ENCODE measurements around the gene COL20A1. TPM values are rescaled to one million over a fixed set of nuclear protein-coding genes. Genes with fewer than 3 reads are reported as not detected.

COL20A1 gene
- total RNA-seq, 1 experiment from 2014 or later = 0.23 TPM

- Histone ChIP-seq H3K4me1 (ENCODE audit: control insufficient read depth, insufficient read depth, low read length) (no peaks in the 10 kb centered on the region; the same call in none of the 2 replicates), H3K27ac (ENCODE audit: low read length) (no peak overlapping the region), H3K9me3 (ENCODE audit: control insufficient read depth, insufficient read depth, low read depth, low read length) (no peaks in the 10 kb centered on the region), H3K27me3 (ENCODE audit: control insufficient read depth, insufficient read depth, low read length) (no peaks in the 10 kb centered on the region), H3K4me3 (ENCODE audit: low read depth in 2 of 2, low read length in 2 of 2) (no peak overlapping the region), H3K36me3 (ENCODE audit: control insufficient read depth, insufficient read depth, low read length) (no peaks in the 10 kb centered on the region)
- CTCF ChIA-PET = no interaction called here
- intact Hi-C loops (cut with micrococcal nuclease; ENCODE audit: unreplicated experiment) = no loop called here
- ATAC-seq (no peak), DNase-seq (ENCODE audit: low read depth, low spot score) (no peak)
- no TSS peak for BruUV-seq (replicated peaks)
- TF ChIP-seq POLR2AphosphoS5 (IDR thresholded peaks at IDR 0.05; ENCODE audit: low read depth, low read length) = no peak
- no peak for TF ChIP-seq CTCF (IDR thresholded peaks at IDR 0.05)
- no peak for TF ChIP-seq SIN3A (IDR thresholded peaks at IDR 0.05; ENCODE audit: borderline replicate concordance, insufficient read depth, low read depth, low read length)
- no peak for TF ChIP-seq REST (IDR thresholded peaks at IDR 0.05; ENCODE audit: insufficient read depth in 1 of 2, low read depth in 2 of 2, low read length in 1 of 2)
- TF ChIP-seq TCF7L2 (IDR thresholded peaks at IDR 0.05; ENCODE audit: low read depth, low read length) = no peak
- in situ Hi-C loops (cut with HindIII; ENCODE audit: low pct_unique_long_range_greater_than_20kb, low sequenced_read_pairs) = no loop called here
- POLR2A ChIA-PET = no interaction called here
These were observed 22.3 kb downstream of the COL20A1 start for GRCh38 chr20:63315240-63315689.

DNA sequence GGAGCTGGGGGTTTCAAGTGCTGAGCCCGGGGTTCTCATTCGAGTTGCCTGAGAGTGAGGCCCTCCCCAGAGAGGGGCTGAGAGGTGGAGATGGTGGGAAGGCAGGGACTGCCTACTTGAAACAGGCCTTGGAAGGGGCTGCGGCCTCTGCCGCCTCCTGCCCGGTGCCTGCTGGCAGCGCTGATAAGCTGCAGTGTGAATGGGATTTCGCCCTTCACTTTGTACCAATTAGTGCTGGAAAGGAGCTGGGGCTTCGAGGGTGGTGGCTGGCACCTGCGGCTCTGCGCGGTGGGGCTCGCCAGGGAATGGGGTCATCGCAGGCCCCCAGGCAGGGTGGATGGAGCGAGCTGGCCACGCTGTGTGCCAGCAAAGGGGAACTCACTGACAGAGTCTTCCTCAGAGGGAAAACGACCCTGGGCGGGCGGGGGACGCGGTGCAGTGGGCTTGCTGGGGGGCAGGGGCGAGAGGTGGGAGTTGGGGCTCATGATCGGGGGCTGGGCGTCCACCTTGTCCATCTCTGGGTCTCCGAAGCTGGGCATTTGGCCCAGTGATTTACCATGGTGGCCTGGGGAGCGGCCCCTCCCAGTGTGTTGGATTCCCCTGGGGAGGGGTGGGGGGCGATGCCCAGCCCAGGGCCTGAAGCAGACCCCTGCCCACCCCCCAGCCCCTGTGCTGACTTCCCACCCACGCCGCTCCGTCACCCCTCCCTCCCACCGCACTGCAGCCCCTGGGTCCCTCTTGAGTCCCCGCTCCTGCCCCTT, 22.9 kb downstream of the COL20A1 start:
- in situ Hi-C loops (cut with HindIII; ENCODE audit: low pct_unique_long_range_greater_than_20kb, low sequenced_read_pairs) = no loop called here
- CTCF ChIA-PET = interaction anchor here (1.2 kb wide), 1 partner anchor 93 kb away, joined by 3 read pairs; no protein-coding TSS in a partner anchor

More for the DNA sequence above, 22.9 kb downstream of the COL20A1 start:
- no peaks in the 10 kb centered on the region for H3K27me3 ChIP-seq (ENCODE audit: control insufficient read depth, insufficient read depth, low read length)
- TF ChIP-seq POLR2AphosphoS5 (IDR thresholded peaks at IDR 0.05; ENCODE audit: low read depth, low read length) (no peak), REST (IDR thresholded peaks at IDR 0.05; ENCODE audit: insufficient read depth in 1 of 2, low read depth in 2 of 2, low read length in 1 of 2) (no peak), SIN3A (IDR thresholded peaks at IDR 0.05; ENCODE audit: borderline replicate concordance, insufficient read depth, low read depth, low read length) (no peak), CTCF (IDR thresholded peaks at IDR 0.05) (no peak), TCF7L2 (IDR thresholded peaks at IDR 0.05; ENCODE audit: low read depth, low read length) (no peak)
- DNase-seq (ENCODE audit: low read depth, low spot score) (no peak), ATAC-seq (no peak)
- H3K4me1 ChIP-seq (ENCODE audit: control insufficient read depth, insufficient read depth, low read length) = no peaks in the 10 kb centered on the region; the same call in none of the 2 replicates
- no peaks in the 10 kb centered on the region for H3K36me3 ChIP-seq (ENCODE audit: control insufficient read depth, insufficient read depth, low read length)
- intact Hi-C loops (cut with micrococcal nuclease; ENCODE audit: unreplicated experiment) = no loop called here
- no peaks in the 10 kb centered on the region for H3K9me3 ChIP-seq (ENCODE audit: control insufficient read depth, insufficient read depth, low read depth, low read length)
- no peak overlapping the region for H3K4me3 ChIP-seq (ENCODE audit: low read depth in 2 of 2, low read length in 2 of 2)
- POLR2A ChIA-PET = no interaction called here
- no peak overlapping the region for H3K27ac ChIP-seq (ENCODE audit: low read length)
- BruUV-seq (replicated peaks) = no TSS peak
